Skeletal muscle cell (primary cell): ENCODE results near the gene ZNF134.

ENCODE experiments used
- DNase-seq: peaks from one replicate; pipeline ENCODE4 v3.0.0-alpha.2; 2010; ENCODE audit warnings: low read depth
- H3K4me3 ChIP-seq: 2 replicates; pipeline ENCODE4 v1.5.1; 2011; ENCODE audit warnings: low read depth, mild to moderate bottlenecking, control low read depth, low read length, moderate library complexity

The ZNF134 gene

DNA sequence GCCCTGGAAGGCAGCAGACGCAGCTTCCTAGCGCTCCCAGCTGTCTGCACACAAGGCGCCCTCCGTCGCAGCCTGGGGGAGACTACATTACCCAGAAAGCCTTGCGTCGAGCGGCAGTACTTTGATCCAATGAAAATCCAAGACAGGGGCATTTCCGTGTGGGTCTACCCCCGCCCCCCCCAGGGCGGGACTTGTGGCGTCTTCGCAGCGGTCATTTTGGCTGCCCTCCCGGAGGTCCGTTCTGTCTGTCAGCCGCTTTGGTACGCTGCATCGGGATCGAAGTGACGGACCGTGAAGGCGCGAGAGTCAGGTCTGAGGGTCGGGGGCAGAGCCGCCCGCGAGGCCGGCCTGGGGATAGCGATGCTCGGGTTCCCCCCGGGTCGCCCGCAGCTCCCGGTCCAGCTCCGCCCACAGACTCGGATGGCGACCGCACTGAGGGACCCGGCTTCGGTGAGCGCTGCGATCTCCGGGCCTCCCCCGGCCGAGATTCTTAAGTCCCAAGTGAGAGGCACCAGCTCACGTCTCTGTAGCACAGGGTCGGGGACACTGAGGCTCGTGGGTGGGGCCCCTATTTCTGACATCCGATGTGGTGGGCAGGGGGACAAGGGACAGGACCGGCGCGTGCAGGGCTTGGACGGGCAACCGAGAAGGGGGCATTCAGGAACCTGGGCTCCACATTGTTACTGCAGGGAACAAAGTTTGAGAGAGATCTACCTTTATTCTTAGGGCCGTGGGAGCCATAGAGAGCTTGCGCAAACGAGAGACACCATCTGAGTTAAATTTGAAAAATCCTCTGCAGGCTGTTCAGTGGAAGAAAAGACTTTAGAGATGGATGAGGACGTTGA lies 19.2 kb downstream of the ZNF134 start, which contains the start of gene ZNF211:
Gene ZNF211 (plus strand): TSS at position 182 of the 845 bp plus-strand sequence. CDS start 179 bp downstream, at position 361.
- DNase-seq: peak; percentile 73
- peak within 1 kb of the TSS; percentile 74 for H3K4me3 ChIP-seq

DNA sequence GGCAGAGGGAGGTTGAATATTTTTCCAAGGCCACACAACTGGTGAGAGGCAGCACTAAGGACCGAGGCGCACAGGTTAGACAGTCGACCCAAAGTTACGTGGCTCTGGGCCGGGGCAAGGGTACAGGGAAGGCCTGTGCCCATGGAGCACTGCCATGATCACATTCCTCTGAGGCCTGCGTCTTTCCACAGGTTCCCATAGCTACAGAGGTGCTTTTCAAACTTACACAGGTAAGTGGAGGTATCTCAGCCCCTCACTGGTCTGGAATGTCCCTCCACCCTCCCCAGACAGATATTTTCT lies 19.7 kb downstream of the ZNF134 start:
- H3K4me3 ChIP-seq: peak overlapping the region; percentile 74
- DNase-seq: no peak

DNA sequence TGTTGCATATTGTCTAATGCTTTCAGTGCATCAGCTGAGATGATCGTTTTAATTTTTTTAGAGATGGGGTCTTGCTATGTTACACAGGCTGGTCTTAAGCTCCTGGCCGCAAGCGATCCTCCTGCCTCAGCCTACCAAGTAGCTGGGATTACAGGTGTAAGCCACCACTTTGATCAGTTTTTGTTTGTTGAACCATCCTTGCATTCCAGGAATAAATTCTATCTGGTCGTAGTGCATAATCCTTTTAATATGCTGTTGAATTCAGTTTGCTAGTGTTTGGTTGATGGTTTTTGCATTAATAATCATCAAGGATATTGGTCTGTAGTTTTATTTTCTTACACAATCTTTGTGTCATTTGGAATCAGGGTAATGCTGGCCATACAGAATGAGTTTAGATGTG lies 23.3 kb downstream of the ZNF134 start:
- H3K4me3 ChIP-seq: no peak overlapping the region

DNA sequence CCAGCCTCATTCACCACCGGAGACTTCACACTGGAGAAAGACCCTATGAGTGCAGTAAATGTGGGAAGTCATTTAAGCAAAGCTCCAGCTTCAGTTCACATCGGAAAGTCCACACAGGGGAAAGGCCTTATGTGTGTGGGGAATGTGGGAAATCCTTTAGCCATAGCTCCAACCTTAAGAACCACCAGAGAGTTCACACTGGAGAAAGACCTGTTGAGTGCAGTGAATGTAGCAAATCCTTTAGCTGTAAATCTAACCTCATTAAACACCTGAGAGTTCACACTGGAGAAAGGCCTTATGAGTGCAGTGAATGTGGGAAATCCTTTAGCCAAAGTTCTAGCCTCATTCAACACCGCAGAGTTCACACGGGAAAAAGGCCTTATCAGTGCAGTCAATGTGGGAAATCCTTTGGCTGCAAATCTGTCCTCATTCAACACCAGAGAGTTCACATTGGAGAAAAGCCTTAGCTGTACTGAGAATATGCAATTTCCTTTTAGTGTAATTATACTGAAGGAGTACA lies 27.7 kb downstream of the ZNF134 start:
- H3K4me3 ChIP-seq: no peak overlapping the region
- DNase-seq: no peak

More for the DNA sequence above, 23.3 kb downstream of the ZNF134 start:
- DNase-seq: no peak

DNA sequence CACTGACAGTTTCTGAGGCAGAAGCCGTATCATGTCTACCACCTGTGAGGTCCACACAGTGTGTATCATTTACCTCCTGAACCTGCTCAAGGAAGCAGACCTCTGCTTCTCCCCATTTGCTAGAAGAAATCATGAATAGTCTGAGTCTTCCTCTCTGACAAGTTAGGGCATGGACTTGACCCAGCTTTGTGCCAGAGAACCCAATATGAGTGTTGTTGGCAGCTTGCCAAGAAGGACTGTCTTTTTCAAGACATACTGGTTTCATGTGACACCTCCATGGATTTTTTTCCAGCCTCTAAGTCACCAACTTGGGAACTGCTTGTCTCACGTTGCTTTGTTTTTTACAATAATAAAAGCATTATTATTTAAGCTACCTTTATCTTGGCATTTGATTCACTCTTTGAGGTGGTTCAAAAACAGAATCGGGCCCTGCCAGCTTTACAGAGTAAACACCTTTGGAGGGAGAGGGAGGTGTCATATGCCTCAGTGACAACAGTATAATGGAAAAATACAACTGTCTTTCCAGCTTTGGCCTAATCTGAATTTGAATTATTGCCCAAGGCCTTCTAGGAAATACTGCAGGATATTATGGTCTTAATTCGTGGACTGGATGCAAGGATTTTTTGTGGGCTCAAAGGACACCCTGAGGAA lies 28.5 kb downstream of the ZNF134 start:
- H3K4me3 ChIP-seq: no peak overlapping the region
- no peak for DNase-seq

DNA sequence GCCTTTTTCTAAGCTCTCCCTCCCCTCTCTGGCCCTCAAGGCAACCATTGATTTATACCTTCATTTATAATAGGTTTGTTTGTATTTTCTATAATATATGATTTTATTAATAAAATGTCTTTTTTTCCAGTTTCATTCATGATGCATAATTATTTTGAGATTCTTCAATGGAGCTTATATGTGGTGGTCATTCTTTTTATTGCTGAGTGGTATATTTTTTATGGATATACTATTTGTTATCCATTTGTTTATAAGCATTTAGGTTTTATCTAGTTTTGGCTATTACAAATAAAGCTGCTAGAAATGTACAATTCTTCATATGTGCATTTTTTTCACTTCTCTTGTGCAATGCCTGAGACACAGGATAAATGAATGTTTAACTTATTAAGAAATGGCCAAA lies 29.7 kb downstream of the ZNF134 start:
- no peak for DNase-seq
- no peak overlapping the region for H3K4me3 ChIP-seq

DNA sequence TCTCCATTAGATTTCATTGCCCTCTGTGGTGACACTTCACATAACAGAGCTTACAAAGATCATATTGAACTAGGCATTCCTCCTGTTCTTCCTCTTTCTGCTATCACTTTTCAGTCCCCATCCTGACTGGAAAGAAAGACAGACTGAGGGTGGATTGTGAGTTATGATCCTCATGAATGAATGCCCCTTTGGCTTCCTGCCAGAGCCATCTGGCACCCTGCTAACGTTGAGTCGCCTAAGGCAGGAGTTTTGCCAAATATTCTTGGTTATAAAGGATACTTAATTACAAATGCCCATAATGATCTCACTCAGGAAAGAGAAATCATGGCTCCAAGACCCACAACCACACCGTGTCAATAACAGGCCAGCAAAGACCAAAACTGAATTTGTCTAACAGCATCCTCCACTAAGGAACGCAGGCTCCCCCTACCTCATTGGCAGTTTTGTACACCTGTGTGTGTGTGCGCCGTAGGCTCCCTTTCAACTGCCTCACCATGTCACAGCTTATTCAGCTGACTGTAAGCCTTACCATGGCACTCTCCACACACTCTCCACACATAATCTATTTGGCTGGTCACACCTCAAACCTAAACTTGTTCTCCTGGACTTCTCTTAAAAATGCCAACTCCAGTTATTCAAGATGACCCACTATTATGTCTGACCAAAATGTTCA lies 34.4 kb downstream of the ZNF134 start:
- no peak for DNase-seq
- no peak overlapping the region for H3K4me3 ChIP-seq

DNA sequence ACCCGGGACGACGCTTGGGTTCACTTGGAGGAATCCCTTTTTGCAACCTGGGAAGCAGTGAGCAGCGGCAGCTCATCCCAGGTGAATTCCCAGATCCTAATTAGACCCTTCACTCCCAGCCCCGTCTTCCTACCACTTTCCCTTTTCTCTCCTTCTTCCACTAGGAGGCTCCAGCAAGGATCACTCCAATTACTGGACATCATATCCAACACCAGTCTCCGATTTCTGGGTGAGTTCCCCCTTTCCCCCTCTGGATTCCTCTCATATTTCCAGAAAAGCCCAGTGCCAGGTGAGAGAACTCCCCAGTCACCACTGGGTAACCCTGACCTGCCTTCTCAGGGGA lies 37.6 kb downstream of the ZNF134 start:
- H3K4me3 ChIP-seq: no peak overlapping the region
- no peak for DNase-seq

DNA sequence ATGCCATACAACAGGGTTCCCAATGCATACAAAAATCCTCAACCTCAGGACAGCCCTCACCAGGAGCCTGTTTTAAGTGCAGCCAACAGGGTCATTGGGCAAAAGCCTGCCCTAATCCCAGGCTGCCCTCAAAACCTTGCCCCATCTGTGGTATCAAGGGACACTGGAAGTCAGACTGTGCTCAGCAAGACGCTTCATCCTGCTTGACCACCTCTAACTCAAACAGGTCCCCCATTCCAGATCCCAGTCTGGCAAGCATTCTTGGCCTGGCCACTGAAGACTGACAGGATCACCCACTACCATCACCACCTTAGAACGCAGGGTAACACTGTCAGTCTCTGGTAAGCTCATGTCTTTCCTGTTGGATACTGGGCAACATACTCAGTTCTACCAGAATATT lies 39.6 kb downstream of the ZNF134 start:
- no peak for DNase-seq
- no peak overlapping the region for H3K4me3 ChIP-seq

DNA sequence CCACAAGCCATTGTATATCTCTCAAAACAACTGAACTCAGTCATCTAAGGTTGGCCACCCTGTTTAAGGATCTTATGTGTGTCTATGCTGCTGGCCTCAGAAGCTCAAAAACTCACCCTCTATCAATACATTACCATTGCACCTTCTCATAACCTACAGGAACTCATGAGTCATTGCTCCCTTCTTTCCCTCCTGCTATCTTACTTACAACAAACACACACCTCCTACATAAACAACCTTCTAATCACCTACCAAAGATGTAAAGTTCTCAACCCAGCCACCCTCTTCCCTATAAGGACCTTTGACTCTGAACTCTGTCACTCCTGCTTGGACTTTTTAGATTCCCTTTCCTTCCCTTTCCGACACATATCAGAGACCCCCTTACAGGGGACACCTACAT lies 41.4 kb downstream of the ZNF134 start:
- no peak overlapping the region for H3K4me3 ChIP-seq
- DNase-seq: no peak

DNA sequence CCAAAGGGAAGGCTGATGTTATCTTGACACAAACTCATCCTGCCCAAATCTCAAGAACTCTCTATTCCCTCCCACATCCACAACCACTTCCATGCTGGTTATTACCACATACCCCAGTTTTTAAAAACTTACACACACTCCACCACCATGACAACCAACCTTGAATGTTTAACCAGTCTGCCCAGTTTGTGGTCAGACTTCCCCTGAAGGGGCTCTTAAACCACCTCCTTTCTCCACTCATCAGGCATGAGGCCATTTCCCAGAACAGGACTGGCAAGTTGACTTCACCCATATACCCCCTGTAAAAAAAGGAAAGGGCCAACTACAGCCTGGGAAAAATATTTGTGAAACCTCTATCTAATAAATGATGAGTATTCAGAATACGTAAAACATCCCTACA lies 42.3 kb downstream of the ZNF134 start:
- H3K4me3 ChIP-seq: no peak overlapping the region
- no peak for DNase-seq

DNA sequence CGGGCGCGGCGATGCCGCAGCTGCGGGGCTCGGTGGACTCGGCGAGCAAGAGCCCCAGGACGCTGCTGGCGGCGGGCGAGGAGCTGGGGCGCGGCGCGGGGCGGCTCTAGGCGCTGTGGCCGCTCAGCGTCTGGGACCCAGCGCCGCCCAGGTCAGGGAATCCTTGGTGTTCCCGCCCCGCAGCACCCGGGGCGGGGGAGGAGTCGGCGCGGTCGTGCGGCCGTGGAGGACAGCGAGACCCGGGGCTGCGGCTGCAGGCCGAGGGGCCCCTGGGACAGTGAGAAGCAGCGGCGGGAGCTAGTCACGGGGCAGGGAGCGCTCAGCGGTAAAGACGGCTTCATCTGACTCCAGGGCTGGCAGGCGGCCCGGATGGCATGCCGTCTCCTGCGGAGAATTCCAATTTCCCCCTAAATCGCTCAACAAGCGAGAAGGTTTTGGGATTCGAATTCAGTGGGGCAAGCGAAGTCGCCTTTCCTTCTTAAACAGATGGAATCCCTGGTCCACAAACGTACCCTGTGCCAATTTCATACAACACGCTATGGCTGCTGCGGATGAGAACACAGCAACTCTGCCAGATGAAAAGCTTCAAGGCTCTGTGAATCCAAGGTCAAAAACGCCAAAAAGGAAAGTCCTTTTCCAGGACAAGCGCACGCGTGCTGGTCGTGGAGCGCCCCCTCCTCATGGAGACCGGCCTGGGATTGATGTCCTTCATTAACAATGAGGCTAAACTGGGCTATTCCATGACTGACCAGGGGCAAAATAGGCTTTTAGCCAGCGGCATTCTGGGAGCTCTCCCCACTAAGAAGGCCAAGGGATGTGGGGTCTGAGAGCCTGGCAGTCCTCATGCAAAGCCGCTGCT lies 50.5 kb downstream of the ZNF134 start:
- H3K4me3 ChIP-seq: peak overlapping the region; percentile 59
- DNase-seq: no peak

DNA sequence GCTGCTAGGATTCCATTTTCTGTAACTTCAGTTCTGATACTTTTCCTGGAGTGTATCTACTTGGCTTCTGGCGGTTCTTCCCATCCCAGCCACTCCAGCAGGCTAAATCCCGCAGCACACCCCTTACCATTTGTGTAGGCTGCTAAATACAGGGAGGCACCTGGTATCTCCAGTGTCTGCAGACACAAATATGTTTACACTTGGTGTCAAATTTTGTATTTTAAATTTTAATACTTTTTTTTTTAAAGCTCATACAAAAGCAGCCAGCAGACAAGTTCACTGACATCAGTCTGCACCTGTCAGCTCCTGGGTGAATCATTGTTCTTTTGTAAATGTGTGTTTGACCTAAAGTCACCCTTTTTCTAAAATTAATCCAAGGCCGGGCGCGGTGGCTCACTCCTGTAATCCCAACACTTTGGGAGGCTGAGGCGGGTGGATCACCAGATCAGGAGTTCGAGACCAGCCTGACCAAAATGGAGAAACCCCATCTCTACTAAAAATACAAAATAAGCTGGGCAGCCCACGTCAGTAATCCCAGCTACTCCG lies 51.3 kb downstream of the ZNF134 start:
- H3K4me3 ChIP-seq: no peak overlapping the region
- no peak for DNase-seq

DNA sequence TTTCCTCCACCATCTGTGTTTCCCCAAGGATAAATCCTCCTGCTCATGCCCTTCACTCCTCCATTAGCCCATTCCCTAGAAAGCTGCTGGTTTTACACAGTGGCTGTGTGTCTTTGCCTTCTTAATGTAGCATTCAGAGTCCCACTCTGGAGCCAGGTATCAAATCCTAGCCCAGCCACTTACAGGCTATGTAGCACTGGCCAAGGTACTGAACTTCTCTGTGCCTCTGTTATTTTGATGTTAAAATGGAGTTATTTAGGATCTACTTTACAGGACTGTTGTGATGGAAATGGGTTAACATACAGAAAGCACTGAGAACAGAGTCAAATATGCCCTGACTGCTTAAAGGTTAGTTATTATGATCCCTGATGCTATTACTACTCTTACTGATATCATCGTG lies 53.2 kb downstream of the ZNF134 start:
- no peak for DNase-seq
- H3K4me3 ChIP-seq: no peak overlapping the region

DNA sequence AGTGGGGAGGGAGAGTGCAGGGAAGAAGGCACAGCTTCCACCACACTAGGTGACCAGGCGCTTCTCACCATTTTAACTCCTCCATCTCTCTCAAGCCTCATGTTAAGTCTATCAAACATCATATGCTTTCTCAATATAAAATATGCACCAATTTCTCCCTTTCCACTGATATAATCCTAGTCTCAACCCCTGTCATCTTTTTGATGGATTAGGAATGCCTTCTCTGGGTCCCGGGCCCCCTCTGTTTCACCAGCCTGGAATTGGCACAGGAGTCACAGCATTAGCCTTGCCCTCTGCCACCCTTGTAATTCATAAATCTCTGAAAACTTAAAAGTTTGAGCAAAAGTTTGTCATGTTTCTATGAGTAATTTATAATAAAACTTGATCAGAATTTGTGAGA lies 54.6 kb downstream of the ZNF134 start, which contains the start of gene ZSCAN4:
Gene ZSCAN4 (plus strand): TSS at position 301 of the 400 bp plus-strand sequence. CDS start 7,211 bp downstream, outside the sequence.
- no peak within 1 kb of the TSS for H3K4me3 ChIP-seq
- DNase-seq: no peak

DNA sequence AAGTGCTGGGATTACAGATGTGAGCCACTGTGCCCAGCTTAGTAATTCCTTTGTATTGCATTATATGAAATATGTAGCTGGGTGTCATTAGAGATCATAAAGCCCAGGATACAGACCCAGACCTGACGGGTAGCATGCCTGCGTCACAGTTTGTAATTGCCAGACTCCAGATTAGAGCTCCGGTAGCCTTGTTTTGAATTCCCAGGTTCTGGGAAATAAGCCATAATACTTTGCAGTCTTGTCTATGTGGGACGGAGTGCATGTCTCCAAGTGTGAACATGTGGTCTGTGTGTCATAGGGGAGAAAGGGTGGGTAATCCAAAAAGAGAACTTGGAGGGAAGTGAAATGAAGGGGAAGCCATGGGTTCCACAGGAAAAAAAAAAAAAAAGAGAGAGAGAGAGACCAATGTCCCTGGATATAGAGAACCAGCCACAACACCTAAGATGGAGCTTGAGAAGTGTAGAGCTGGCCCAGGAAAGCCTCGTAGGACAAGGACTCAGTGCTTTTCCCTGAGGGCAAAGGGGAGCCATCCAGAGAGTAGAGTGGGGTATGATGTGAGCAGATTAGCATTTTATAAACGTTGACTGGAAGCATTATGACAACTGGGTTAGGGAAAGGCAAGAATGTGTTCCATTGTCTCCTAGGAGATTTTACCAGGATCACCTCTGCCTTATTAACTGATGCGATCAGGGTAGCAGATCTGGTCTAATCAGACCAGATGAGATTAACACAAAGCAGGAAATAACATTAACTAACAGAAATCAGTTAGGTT lies 57.3 kb downstream of the ZNF134 start:
- no peak overlapping the region for H3K4me3 ChIP-seq
- no peak for DNase-seq

DNA sequence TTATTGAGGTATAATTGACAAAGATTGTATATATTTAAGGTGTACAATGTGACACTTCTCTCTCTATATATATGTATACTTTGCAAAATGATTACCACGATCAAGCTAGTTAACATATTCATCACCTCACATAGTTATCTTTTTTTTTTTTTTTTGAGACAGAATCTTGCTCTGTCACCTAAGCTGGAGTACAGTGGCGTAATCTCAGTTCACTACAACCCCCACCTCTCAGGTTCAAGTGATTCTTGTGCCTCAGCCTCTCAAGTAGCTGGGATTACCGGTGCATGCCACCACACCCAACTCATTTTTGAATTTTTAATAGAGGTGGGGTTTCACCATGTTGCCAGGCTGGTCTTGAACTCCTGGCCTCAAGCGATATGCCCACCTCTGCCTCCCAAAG lies 58.4 kb downstream of the ZNF134 start:
- no peak for DNase-seq
- H3K4me3 ChIP-seq: no peak overlapping the region
